Epidermal melanocyte (primary cell): ENCODE measurements around the gene C3orf20.
"Not testable (repeated sequence)": the region's sequence is repeated elsewhere in the genome, so short reads cannot be mapped to it uniquely, and the experiment has no call there.

Source experiments
- DNase-seq: peaks from one replicate; pipeline ENCODE4 v3.0.0; 2011; ENCODE audit warnings: low spot score; ENCODE audit not compliant: insufficient read length

C3orf20 gene

GRCh38 chr3:14649466-14649865 is 25.5 kb upstream of the C3orf20 start:
- no peak for DNase-seq

DNA sequence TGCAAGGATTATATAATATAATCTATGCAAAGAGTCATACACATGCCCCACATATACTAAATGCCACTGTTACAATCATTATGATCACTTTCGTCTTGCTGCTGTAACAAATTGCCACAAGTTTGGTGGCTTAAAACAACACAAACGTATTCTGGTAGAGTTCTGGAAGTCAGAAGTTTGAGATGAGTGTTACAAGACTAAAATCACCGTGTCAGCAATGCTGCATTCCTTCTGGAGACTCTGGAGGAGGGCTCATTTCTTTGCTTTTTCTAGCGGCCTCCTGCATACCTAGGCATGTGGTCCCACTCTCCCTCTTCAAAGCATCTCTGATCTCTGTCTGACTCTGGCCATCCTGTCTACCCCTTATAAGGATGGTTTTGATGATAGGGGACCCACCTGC is 24.7 kb upstream of the C3orf20 start:
- DNase-seq = no peak

DNA sequence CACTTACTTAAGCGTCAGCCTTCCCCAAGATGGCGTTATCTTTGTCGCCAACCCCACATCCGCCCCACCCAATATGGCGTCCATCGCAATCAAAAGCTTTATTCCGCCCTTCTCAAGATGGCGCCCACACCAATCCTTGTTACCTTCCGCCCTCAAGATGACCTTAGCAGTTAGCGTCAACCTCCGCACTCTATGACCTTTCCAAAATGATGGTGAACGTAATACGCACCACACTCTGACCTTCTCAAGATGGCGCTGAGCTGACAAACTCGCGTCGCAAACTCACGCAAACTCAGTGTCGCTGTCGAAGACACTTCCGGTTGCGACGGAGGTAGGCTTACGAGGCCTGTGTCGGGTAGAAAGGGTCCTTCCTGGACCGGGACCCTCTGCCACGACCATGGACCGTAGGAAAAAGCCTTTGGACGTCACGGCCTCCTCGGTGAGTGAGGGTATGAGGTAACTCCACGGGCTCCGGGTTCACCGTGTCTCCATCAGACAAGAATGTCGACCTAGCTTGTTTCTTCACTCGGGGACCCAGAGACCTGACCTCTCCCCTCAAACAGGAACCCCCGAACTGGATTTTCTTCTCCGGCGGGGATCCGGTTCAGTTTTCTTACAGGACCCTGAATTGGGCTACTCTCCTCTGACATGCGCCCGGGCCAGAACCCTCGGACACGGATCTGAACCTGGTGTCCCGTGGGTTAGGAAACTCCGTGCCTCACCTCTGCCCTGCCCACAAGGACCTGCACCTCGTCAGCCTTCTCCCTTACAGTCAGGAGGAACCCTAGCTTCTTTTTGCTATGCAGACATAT is 23.3 kb upstream of the C3orf20 start, which contains the start of gene CCDC174:
TSS of gene CCDC174 (plus strand) at position 323 of the 812 bp plus-strand sequence. CDS start at position 398, 75 bp downstream.
- peak; percentile 96 for DNase-seq

DNA sequence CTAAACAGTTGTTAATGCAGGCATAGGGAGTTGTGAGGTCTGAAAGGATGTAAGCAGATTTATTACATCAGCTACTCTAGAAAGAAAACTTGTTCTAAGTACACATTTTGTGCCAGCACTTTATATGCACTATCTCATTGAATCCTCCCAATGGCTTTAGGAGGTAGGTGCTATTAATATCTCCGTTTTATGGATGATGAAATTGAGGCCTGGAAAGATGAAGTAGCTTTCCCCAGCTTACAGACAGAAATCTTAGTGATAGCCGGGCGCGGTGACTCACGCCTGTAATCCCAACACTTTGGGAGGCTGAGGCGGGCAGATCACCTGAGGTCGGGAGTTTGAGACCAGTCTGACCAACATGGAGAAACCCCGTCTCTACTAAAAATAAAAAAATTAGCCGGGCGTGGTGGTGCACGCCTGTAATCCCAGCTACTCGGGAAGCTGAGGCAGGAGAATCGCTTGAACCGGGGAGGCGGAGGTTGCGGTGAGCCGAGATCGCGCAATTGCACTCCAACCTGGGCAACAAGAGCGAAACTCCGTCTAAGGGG is 22.5 kb upstream of the C3orf20 start:
- not testable (repeated sequence) for DNase-seq

- no peak for DNase-seq
Measured at GRCh38 chr3:14657579-14657978, 17.4 kb upstream of the C3orf20 start.

DNA sequence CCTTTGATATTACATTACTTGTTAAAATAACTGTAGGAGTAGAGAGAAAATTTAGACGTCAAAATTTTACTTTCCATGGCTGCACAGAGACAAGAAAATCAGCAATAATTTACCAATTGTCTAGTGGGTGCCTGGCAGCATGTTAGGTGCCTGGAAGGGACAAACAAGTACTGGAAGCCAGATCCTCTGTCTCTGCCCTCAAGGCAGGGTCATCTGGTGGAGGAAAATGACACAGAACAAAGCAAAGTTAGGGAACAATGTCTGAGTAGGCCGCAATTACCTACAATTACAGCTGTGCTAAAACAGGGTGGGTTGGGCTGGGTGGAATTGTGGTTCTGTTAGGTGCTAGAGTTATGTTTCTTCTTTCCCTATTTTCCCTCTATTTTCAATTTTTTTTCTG is 16.0 kb upstream of the C3orf20 start:
- DNase-seq = no peak

- no peak for DNase-seq
Measured at GRCh38 chr3:14660942-14661341, 14.0 kb upstream of the C3orf20 start.

GRCh38 chr3:14663396-14664135 is 11.4 kb upstream of the C3orf20 start:
- no peak for DNase-seq

GRCh38 chr3:14664170-14664569 is 10.8 kb upstream of the C3orf20 start:
- DNase-seq = no peak

- no peak for DNase-seq
Measured at GRCh38 chr3:14672588-14672987, 2.4 kb upstream of the C3orf20 start.

GRCh38 chr3:14676881-14677280 is 1.9 kb downstream of the C3orf20 start:
- DNase-seq = no peak

DNA sequence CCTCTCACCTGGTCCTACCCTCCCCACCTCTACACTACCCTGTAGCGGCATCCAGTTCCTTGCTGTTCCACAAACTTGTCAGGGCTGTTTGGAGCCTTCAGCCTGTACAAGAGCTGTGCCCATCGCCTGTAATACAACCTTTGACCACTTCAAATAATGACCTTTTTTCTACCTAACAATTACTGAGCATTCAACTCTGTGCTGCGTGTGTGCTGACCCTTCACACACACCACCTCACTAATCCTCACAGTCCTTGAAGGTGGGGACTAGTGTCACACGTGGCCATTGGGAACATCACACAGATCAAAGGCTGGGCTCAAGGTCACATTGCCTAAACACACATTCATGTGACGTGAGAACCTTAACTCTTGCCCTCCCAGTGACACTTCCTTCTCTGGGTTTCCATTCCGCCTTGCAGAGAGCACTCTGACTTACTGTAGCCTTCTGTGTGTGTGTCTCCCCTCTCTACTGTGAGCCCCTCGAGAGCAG is 3.1 kb downstream of the C3orf20 start:
- no peak for DNase-seq

DNA sequence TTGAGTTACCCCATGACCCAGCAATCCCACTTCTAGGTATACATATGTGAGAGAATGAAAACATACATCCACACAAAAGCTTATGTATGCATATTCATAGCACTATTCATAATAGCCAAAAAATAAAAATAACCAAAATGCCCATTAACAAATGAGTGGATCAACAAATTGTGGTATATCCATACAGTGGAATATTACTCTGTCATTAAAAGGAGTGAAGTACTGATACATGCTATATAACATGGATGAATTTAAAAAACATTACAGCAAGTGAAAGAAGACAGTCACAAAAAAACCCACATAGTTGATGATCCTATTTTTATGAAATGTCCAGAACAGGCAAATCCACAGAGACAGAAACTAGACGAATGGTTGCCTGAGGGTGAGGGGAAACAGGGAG is 5.2 kb downstream of the C3orf20 start:
- DNase-seq = no peak

DNA sequence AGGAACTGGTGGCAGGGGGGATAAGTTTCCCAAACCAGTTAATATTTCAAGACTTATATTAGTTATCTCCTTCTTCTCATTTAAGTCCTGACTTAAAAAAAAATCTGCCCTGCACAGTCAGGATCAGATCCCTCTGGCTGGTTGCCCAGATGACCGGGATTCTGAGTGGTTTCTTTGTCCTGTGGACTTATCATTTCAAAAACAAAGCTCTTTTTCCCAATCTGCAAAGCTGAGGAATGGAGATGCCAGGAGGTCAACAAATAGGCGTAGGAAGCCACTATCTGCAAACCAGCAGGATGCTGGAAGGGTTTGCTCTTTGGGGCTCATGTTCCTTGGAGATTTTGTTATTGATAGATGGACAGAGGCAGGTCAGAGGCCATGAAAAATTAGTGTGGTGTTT is 5.8 kb downstream of the C3orf20 start:
- no peak for DNase-seq

DNA sequence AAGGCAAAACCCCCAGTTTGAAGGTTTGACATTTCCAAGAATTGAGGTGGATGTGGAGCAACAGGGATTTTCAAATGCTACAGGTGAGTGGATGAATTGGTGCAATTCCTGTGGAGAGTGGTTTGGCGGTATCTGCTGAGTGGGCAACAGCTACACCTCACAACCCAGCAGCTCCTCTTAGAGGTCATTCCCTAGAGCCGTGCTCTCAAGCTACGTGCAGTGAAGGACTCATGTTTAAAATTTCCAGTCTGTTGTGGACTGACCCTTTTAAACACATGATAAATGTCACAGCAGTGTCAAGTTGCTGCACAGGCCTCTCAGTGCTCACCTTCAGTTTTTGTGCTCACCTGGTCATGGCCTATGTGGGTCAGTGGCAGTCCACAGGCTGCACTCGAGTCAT is 9.5 kb downstream of the C3orf20 start:
- no peak for DNase-seq

DNA sequence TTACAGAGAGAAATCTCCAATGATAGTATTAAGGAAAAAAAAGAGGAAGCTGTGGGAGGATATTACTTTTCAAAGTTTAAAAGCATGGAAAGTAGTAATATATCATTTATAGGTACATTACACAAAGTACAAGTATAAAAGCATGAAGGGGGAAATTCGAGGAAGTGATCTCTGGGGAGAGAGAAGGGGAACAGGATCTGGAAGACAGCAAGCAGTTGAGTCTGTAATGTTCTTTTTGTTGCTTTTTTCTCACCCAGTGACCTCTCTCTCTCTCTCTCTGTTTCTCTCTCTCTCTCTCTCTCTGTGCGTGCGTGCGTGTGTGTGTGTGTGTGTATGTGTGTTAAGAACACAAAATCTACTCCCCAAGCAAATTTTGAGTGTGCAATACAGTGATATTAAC is 10.2 kb downstream of the C3orf20 start:
- DNase-seq = no peak

- DNase-seq = no peak
Measured at GRCh38 chr3:14687360-14687759, 12.4 kb downstream of the C3orf20 start.

- DNase-seq = no peak
Measured at GRCh38 chr3:14688525-14688924, 13.6 kb downstream of the C3orf20 start.

- DNase-seq = no peak
Measured at GRCh38 chr3:14689247-14689980, 14.5 kb downstream of the C3orf20 start.

GRCh38 chr3:14691239-14691638 is 16.3 kb downstream of the C3orf20 start:
- DNase-seq = no peak

GRCh38 chr3:14691719-14692118 is 16.8 kb downstream of the C3orf20 start:
- no peak for DNase-seq
